WTC11 (cell line): ENCODE results near the gene PPP2R3C. TPM values are rescaled to one million over a fixed set of nuclear protein-coding genes. Genes with fewer than 3 reads are reported as not detected.

Experiments
- ATAC-seq: fragments of 200-7000 bp; cut with Tn5 transposase; 2 replicates; pipeline ENCODE4 v1.10.0; 2021; ENCODE audit warnings: mild to moderate bottlenecking, moderate library complexity
- CTCF ChIA-PET: fragments of 300-600 bp; sonication (Branson Sonifier 250); formaldehyde crosslinking; loops from one replicate; lab custom pipeline; 2021; ENCODE audit warnings: antibody characterized with exemption; lab: Charles Lee
- POLR2A ChIA-PET: fragments of 350-600 bp; sonication (Branson Sonifier 250); formaldehyde crosslinking; loops from one replicate; lab custom pipeline; 2021; ENCODE audit warnings: antibody characterized with exemption; lab: Charles Lee
- DNase-seq: peaks from one replicate; pipeline ENCODE4 v3.0.0; 2021; ENCODE audit warnings: low spot score
- H3K27ac Mint-ChIP-seq: 2 replicates; pipeline ENCODE4 v1.8.0; 2021; ENCODE audit warnings: mixed read lengths
- H3K27me3 Mint-ChIP-seq: 2 replicates; pipeline ENCODE4 v1.8.0; 2021; ENCODE audit warnings: low read depth, mild to moderate bottlenecking, moderate library complexity, mixed read lengths
- H3K36me3 Mint-ChIP-seq: 2 replicates; pipeline ENCODE4 v1.8.0; 2021; ENCODE audit warnings: mixed read lengths
- H3K4me1 Mint-ChIP-seq: 2 replicates; pipeline ENCODE4 v1.8.0; 2022; ENCODE audit warnings: mixed read lengths
- H3K4me3 Mint-ChIP-seq: 2 replicates; pipeline ENCODE4 v1.8.0; 2021; ENCODE audit warnings: mild to moderate bottlenecking, moderate library complexity, mixed read lengths
- H3K9me3 Mint-ChIP-seq: 2 replicates; pipeline ENCODE4 v1.8.0; 2021; ENCODE audit warnings: mixed read lengths
- ATF1 ChIP-seq: sonication (generic); formaldehyde crosslinking; IDR thresholded peaks from 2 replicates; pipeline ENCODE4 v1.8.1; 2023; ENCODE audit warnings: mild to moderate bottlenecking, moderate library complexity, missing genetic modification reagents
- CREM ChIP-seq: sonication (generic); formaldehyde crosslinking; IDR thresholded peaks from 2 replicates; pipeline ENCODE4 v1.8.1; 2022; ENCODE audit warnings: mild to moderate bottlenecking, missing genetic modification reagents, moderate library complexity
- EMX1 ChIP-seq: fragments of 250-450 bp; sonication (Bioruptor Pico); IDR thresholded peaks from 2 replicates; pipeline ENCODE4 v1.8.0; 2021; ENCODE audit warnings: mild to moderate bottlenecking
- FOXK1 ChIP-seq: sonication (generic); formaldehyde crosslinking; IDR thresholded peaks from 2 replicates; pipeline ENCODE4 v1.8.0; 2022; ENCODE audit warnings: mild to moderate bottlenecking, moderate library complexity, missing genetic modification reagents
- FOXP1 ChIP-seq: sonication (generic); formaldehyde crosslinking; IDR thresholded peaks from 2 replicates; pipeline ENCODE4 v1.8.0; 2022; ENCODE audit warnings: missing genetic modification reagents, mild to moderate bottlenecking, moderate library complexity, borderline replicate concordance
- MYBL2 ChIP-seq: sonication (generic); formaldehyde crosslinking; IDR thresholded peaks from 2 replicates; pipeline ENCODE4 v1.8.1; 2023; ENCODE audit warnings: mild to moderate bottlenecking, moderate library complexity, missing genetic modification reagents
- NR3C1 ChIP-seq: sonication (generic); formaldehyde crosslinking; conservative IDR thresholded peaks from 2 replicates; pipeline ENCODE4 v1.8.1; 2023; ENCODE audit warnings: low read depth, mild to moderate bottlenecking, missing genetic modification reagents
- SP1 ChIP-seq: sonication (generic); formaldehyde crosslinking; conservative IDR thresholded peaks from 2 replicates; pipeline ENCODE4 v1.8.1; 2022; ENCODE audit warnings: missing genetic modification reagents
- TEAD4 ChIP-seq: sonication (generic); formaldehyde crosslinking; IDR thresholded peaks from 2 replicates; pipeline ENCODE4 v1.8.0; 2022; ENCODE audit warnings: mild to moderate bottlenecking, missing genetic modification reagents
- ZBTB21 ChIP-seq: sonication (generic); formaldehyde crosslinking; IDR thresholded peaks from 2 replicates; pipeline ENCODE4 v1.8.1; 2023; ENCODE audit warnings: mild to moderate bottlenecking, missing genetic modification reagents, borderline replicate concordance
- total RNA-seq: library from RNA; stranded (reverse); gene quantifications from 3 replicates; pipeline ENCODE4 v1.2.3, GENCODE V29; 2021
- TF ChIP-seq, protein P1 (sequence below): sonication (generic); formaldehyde crosslinking; conservative IDR thresholded peaks from 2 replicates; pipeline ENCODE4 v1.8.1; 2023; ENCODE audit warnings: mild to moderate bottlenecking, low read depth, missing genetic modification reagents, moderate library complexity
- TF ChIP-seq, protein P2 (sequence below): fragments of 250-450 bp; sonication (Bioruptor Pico); IDR thresholded peaks from 2 replicates; pipeline ENCODE4 v1.9.0; 2021; ENCODE audit warnings: mild to moderate bottlenecking
- TF ChIP-seq, protein P3 (sequence below): sonication (generic); formaldehyde crosslinking; IDR thresholded peaks from 2 replicates; pipeline ENCODE4 v1.8.1; 2023; ENCODE audit warnings: mild to moderate bottlenecking, missing genetic modification reagents
- TF ChIP-seq, protein P4 (sequence below): fragments of 250-450 bp; sonication (Bioruptor Pico); IDR thresholded peaks from 2 replicates; pipeline ENCODE4 v1.8.0; 2021; ENCODE audit warnings: mild to moderate bottlenecking
- TF ChIP-seq, protein P5 (sequence below): sonication (generic); formaldehyde crosslinking; IDR thresholded peaks from 2 replicates; pipeline ENCODE4 v1.8.0; 2022; ENCODE audit warnings: mild to moderate bottlenecking, missing genetic modification reagents
- TF ChIP-seq, protein P6 (sequence below): sonication (generic); formaldehyde crosslinking; IDR thresholded peaks from 2 replicates; pipeline ENCODE4 v1.8.1; 2023; ENCODE audit warnings: mild to moderate bottlenecking, missing genetic modification reagents
- TF ChIP-seq, protein P7 (sequence below): sonication (generic); formaldehyde crosslinking; IDR thresholded peaks from 2 replicates; pipeline ENCODE4 v1.8.0; 2023; ENCODE audit warnings: missing genetic modification reagents
- TF ChIP-seq, protein P8 (sequence below): sonication (generic); formaldehyde crosslinking; IDR thresholded peaks from 2 replicates; pipeline ENCODE4 v1.8.0; 2023; ENCODE audit warnings: mild to moderate bottlenecking, missing genetic modification reagents
- TF ChIP-seq, protein P9 (sequence below): sonication (generic); formaldehyde crosslinking; conservative IDR thresholded peaks from 2 replicates; pipeline ENCODE4 v1.8.1; 2022; ENCODE audit warnings: mild to moderate bottlenecking, missing genetic modification reagents

PPP2R3C gene
- total RNA-seq, 1 experiment from 2014 or later, result 31.6 TPM

DNA sequence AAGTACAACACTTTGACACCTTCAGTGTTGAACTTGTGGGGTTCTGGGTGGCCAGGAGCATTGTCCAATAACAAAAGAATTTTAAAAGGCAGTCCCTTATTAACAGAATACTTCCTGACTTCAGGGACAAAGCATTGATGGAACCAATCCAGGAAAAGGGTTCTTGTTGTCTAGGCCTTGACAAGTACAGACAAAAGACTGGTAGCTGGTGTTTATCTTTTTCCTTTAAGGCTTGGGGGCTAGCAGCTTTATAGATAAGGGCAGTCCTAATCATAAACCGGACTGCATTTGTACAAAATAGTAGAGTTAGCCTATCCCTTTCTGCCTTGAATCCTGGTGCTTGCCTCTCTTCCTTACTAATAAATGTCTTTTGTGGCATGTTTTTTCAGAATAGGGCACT lies 48.3 kb downstream of the PPP2R3C start (continued):
- TF ChIP-seq, protein P1, sequence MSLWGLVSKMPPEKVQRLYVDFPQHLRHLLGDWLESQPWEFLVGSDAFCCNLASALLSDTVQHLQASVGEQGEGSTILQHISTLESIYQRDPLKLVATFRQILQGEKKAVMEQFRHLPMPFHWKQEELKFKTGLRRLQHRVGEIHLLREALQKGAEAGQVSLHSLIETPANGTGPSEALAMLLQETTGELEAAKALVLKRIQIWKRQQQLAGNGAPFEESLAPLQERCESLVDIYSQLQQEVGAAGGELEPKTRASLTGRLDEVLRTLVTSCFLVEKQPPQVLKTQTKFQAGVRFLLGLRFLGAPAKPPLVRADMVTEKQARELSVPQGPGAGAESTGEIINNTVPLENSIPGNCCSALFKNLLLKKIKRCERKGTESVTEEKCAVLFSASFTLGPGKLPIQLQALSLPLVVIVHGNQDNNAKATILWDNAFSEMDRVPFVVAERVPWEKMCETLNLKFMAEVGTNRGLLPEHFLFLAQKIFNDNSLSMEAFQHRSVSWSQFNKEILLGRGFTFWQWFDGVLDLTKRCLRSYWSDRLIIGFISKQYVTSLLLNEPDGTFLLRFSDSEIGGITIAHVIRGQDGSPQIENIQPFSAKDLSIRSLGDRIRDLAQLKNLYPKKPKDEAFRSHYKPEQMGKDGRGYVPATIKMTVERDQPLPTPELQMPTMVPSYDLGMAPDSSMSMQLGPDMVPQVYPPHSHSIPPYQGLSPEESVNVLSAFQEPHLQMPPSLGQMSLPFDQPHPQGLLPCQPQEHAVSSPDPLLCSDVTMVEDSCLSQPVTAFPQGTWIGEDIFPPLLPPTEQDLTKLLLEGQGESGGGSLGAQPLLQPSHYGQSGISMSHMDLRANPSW (CRISPR knock-in tag), result no peak
- TF ChIP-seq FOXP1 (CRISPR knock-in tag) (no peak), ATF1 (CRISPR knock-in tag) (no peak), EMX1 (no peak), SP1 (CRISPR knock-in tag) (no peak), MYBL2 (no peak), ZBTB21 (CRISPR knock-in tag) (no peak), TEAD4 (CRISPR knock-in tag) (no peak)
- TF ChIP-seq, protein P2, sequence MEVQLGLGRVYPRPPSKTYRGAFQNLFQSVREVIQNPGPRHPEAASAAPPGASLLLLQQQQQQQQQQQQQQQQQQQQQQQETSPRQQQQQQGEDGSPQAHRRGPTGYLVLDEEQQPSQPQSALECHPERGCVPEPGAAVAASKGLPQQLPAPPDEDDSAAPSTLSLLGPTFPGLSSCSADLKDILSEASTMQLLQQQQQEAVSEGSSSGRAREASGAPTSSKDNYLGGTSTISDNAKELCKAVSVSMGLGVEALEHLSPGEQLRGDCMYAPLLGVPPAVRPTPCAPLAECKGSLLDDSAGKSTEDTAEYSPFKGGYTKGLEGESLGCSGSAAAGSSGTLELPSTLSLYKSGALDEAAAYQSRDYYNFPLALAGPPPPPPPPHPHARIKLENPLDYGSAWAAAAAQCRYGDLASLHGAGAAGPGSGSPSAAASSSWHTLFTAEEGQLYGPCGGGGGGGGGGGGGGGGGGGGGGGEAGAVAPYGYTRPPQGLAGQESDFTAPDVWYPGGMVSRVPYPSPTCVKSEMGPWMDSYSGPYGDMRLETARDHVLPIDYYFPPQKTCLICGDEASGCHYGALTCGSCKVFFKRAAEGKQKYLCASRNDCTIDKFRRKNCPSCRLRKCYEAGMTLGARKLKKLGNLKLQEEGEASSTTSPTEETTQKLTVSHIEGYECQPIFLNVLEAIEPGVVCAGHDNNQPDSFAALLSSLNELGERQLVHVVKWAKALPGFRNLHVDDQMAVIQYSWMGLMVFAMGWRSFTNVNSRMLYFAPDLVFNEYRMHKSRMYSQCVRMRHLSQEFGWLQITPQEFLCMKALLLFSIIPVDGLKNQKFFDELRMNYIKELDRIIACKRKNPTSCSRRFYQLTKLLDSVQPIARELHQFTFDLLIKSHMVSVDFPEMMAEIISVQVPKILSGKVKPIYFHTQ, result no peak
- TF ChIP-seq, protein P3, sequence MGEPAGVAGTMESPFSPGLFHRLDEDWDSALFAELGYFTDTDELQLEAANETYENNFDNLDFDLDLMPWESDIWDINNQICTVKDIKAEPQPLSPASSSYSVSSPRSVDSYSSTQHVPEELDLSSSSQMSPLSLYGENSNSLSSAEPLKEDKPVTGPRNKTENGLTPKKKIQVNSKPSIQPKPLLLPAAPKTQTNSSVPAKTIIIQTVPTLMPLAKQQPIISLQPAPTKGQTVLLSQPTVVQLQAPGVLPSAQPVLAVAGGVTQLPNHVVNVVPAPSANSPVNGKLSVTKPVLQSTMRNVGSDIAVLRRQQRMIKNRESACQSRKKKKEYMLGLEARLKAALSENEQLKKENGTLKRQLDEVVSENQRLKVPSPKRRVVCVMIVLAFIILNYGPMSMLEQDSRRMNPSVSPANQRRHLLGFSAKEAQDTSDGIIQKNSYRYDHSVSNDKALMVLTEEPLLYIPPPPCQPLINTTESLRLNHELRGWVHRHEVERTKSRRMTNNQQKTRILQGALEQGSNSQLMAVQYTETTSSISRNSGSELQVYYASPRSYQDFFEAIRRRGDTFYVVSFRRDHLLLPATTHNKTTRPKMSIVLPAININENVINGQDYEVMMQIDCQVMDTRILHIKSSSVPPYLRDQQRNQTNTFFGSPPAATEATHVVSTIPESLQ, result no peak
- TF ChIP-seq, protein P4, sequence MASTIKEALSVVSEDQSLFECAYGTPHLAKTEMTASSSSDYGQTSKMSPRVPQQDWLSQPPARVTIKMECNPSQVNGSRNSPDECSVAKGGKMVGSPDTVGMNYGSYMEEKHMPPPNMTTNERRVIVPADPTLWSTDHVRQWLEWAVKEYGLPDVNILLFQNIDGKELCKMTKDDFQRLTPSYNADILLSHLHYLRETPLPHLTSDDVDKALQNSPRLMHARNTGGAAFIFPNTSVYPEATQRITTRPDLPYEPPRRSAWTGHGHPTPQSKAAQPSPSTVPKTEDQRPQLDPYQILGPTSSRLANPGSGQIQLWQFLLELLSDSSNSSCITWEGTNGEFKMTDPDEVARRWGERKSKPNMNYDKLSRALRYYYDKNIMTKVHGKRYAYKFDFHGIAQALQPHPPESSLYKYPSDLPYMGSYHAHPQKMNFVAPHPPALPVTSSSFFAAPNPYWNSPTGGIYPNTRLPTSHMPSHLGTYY (CRISPR knock-in tag), result no peak
- TF ChIP-seq, protein P5, sequence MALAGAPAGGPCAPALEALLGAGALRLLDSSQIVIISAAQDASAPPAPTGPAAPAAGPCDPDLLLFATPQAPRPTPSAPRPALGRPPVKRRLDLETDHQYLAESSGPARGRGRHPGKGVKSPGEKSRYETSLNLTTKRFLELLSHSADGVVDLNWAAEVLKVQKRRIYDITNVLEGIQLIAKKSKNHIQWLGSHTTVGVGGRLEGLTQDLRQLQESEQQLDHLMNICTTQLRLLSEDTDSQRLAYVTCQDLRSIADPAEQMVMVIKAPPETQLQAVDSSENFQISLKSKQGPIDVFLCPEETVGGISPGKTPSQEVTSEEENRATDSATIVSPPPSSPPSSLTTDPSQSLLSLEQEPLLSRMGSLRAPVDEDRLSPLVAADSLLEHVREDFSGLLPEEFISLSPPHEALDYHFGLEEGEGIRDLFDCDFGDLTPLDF, result no peak

DNA sequence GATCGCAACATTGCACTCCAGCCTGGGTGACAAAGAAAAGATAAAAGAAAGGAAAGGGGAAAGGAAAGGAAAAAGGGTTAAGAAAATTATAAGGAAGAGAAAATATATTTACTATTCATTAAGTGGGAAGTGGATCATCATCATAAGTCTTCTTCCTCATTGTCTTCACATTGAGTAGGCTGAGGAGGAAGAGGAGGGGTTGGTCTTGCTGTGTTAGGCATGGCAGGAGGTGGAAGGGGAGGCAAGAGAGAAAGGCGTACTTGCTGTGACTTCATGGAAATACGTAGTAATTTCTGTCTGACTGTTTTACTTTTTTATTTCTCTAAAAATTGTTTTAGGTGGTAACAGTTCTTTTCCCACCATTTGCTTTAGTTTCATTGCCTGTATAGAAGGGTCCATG lies 49.6 kb downstream of the PPP2R3C start:
- H3K4me3 Mint-ChIP-seq, result no peak overlapping the region
- H3K36me3 Mint-ChIP-seq, result peaks cover 31% of the 10 kb centered on the region
- no peaks in the 10 kb centered on the region for H3K27me3 Mint-ChIP-seq
- H3K9me3 Mint-ChIP-seq, result 0 out of 2 replicates have a peak, but pooled peaks cover 3% of the 10 kb centered on the region
- CTCF ChIA-PET, result no interaction called here
- no peak overlapping the region for H3K27ac Mint-ChIP-seq
- H3K4me1 Mint-ChIP-seq, result no peaks in the 10 kb centered on the region
- DNase-seq (no peak), ATAC-seq (no peak)
- POLR2A ChIA-PET, result no interaction called here
- no peak for TF ChIP-seq CREM (CRISPR knock-in tag)
- TF ChIP-seq, protein P6, sequence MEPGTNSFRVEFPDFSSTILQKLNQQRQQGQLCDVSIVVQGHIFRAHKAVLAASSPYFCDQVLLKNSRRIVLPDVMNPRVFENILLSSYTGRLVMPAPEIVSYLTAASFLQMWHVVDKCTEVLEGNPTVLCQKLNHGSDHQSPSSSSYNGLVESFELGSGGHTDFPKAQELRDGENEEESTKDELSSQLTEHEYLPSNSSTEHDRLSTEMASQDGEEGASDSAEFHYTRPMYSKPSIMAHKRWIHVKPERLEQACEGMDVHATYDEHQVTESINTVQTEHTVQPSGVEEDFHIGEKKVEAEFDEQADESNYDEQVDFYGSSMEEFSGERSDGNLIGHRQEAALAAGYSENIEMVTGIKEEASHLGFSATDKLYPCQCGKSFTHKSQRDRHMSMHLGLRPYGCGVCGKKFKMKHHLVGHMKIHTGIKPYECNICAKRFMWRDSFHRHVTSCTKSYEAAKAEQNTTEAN, result no peak
- TF ChIP-seq, protein P7, sequence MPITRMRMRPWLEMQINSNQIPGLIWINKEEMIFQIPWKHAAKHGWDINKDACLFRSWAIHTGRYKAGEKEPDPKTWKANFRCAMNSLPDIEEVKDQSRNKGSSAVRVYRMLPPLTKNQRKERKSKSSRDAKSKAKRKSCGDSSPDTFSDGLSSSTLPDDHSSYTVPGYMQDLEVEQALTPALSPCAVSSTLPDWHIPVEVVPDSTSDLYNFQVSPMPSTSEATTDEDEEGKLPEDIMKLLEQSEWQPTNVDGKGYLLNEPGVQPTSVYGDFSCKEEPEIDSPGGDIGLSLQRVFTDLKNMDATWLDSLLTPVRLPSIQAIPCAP (CRISPR knock-in tag), result no peak
- no peak for TF ChIP-seq FOXK1 (CRISPR knock-in tag)
- TF ChIP-seq, protein P8, sequence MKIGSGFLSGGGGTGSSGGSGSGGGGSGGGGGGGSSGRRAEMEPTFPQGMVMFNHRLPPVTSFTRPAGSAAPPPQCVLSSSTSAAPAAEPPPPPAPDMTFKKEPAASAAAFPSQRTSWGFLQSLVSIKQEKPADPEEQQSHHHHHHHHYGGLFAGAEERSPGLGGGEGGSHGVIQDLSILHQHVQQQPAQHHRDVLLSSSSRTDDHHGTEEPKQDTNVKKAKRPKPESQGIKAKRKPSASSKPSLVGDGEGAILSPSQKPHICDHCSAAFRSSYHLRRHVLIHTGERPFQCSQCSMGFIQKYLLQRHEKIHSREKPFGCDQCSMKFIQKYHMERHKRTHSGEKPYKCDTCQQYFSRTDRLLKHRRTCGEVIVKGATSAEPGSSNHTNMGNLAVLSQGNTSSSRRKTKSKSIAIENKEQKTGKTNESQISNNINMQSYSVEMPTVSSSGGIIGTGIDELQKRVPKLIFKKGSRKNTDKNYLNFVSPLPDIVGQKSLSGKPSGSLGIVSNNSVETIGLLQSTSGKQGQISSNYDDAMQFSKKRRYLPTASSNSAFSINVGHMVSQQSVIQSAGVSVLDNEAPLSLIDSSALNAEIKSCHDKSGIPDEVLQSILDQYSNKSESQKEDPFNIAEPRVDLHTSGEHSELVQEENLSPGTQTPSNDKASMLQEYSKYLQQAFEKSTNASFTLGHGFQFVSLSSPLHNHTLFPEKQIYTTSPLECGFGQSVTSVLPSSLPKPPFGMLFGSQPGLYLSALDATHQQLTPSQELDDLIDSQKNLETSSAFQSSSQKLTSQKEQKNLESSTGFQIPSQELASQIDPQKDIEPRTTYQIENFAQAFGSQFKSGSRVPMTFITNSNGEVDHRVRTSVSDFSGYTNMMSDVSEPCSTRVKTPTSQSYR (CRISPR knock-in tag), result no peak
- TF ChIP-seq, protein P9, sequence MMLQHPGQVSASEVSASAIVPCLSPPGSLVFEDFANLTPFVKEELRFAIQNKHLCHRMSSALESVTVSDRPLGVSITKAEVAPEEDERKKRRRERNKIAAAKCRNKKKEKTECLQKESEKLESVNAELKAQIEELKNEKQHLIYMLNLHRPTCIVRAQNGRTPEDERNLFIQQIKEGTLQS, result no peak
- TF ChIP-seq NR3C1 (CRISPR knock-in tag), result no peak
